Left kidney (tissue), 2 donors: ENCODE data around the gene STT3A. TPM values are rescaled to one million over a fixed set of nuclear protein-coding genes. Genes with fewer than 3 reads are reported as not detected.

Experiments
- DNase-seq: peaks from one replicate; pipeline ENCODE4 v3.0.0-alpha.2; 2013
- polyA plus RNA-seq: library from polyadenylated mRNA; unstranded; fragments of 120-200 nt; gene quantifications from one replicate; pipeline ENCODE4 v1.2.1, GENCODE V29; 2013; ENCODE audit not compliant: insufficient read length

Gene STT3A
- polyA plus RNA-seq, 1 donor: 224 TPM

DNA sequence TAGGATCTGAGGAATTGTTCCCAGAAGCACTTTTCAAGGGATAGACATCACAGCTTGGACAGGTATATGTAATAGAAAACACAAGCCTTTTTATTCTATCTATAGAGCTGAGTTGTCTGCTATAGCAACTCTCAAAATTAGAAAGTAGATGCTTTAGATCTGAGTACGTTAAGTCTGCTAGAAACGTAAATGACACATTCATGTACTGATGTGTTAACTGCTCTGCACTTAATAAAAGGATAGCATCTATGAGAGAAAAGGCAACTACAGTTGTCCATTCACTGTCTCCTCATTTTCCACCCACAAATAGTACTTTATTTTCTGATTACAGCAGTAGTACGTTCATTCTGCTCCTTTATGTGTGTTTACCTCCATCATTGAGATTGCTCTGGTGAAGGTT lies 6.0 kb upstream of the STT3A start:
- no peak for DNase-seq

DNA sequence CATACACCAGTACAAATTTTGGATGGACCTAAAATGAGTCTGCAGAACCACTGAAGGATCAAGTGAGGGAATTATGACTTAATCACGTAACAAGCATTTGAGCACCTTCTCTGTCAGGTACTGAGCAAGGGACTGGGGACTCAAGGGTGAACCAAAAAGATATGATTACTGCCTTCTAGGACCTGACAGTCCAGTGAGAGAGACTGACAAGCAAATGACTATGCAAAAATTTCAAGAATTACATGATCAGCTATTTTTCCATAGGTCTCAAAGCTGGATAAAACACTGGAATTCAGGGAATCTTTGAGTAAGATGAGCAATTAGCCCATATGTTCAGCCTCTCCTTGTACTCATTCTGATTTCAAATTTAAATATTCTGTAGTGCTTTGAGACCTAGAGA lies 5.2 kb upstream of the STT3A start:
- DNase-seq: no peak

DNA sequence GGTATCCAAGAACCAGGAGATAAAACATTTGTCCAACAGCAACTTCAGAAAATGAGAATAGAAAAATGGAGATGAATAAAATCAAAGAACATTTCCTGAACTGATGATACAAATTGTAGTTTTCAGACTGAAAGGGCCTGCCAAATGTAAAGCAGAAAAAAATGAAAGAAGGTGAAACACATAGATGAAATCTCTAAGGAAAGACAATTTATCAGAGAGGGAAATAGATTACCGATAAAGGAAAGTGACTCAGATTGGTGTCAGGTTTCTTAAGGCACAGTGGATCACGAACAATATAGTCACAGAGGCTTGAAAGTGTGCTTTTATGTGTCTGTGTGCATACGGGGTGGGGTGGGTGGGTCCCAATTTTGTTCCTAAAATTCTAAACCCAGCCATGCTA lies 4.1 kb upstream of the STT3A start:
- DNase-seq: no peak

GRCh38 chr11:125591649-125592304 lies 875 bp upstream of the STT3A start:
- DNase-seq: peak; percentile 35

DNA sequence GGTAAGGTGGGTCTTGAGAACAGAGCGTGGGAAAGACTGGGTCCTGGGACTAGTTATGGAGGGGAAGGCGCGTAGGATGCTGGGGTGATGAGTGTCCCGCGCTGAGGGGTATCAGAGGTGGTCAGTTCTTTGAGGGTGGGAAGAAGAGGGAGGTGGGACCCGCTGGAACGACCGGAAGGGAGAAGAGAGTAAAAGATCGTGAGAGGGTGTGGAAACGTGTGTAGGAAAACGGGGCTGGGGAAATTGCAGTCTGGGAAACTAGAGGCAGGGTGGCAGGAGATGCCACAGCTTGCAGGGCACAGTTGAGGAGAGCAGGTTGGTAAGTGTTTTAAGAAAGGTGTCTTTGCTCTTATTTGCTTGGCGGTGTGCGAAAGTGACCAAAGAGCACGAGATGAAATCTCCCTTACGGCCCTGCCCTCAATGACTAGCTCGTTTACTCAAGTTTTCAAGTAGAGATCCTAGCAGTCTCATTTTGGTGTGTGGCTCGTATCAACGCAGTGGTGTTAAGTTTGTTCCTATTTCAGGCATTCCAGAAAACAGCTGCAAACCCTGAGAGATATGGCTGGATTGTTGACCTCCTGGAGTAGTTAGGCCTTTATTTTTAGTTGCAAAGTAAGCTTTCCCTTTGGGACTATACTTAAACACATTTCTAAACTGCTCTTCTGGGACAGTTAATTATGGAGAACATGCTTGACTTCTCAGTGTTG lies 615 bp downstream of the STT3A start:
- DNase-seq: peak; percentile 8

DNA sequence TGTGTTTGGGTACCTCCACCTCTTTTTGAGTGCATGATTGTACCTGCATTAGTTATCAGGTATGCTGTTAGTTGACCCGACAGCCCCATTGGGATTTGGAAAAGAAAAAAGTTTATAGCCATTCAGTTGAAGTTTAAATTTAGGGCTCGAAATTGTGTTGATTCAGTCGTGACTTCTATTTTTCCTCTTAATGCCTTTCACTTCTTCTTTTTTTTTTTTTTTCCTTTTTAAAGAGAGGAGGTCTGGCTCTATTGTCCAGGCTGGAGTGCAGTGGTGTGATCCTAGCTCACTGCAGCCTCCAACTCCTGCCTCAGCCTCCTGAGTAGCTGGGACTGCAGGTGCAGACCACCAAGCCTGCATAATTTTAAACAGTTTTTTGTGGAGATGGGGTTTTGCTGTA lies 2.3 kb downstream of the STT3A start:
- DNase-seq: no peak

GRCh38 chr11:125600663-125601062 lies 8.0 kb downstream of the STT3A start:
- no peak for DNase-seq

- DNase-seq: no peak
Observed at GRCh38 chr11:125603207-125603606, 10.6 kb downstream of the STT3A start.

DNA sequence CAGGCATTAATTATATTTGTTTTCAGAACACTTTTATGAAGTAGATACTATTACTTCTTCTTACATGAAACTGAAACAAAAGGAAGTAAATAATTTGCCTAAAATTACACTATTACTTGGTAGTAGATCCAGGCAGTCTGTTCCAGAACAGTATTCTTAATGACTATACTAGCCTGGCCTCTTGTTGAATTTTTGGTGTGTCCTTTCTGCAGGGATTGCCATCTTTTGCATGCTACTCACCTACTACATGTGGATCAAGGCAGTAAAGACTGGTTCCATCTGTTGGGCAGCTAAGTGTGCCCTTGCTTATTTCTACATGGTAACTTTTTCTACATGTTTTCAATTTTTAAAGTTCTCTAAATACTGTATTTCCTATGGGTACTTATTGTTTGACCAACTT lies 12.8 kb downstream of the STT3A start:
- no peak for DNase-seq

DNA sequence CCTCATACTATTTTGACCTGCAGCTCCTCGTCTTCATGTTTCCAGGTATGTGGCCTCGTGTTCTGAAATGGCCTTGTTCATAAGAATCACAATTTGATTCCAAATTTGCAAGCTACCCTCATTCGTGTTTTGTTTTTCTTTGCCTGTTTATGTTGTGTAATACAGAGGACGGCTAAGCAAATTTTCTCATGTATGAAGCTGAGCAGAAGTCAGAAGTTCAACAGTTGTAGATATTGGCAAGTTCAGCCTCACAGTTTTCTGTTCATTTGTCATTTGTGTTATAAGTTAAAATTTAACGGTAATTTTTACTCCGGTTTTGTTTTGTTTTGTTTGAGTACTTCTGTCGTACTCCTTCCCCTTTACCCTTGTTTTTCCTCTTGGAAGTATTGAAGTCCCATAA lies 16.9 kb downstream of the STT3A start:
- DNase-seq: no peak

DNA sequence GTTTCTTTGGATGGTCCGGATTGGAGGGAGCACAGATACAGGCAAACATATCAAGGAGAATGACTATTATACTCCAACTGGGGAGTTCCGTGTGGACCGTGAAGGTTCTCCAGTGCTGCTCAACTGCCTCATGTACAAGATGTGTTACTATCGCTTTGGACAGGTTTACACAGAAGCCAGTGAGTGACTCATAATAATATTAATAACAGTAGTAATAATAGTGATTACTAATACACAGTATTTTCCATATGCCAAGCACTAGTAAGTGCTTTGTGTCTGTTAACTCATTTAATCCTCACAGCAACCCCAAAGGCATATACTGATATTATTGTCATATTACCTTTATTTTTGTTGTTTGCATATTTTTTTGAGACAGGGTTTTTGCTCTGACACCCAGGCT lies 25.7 kb downstream of the STT3A start:
- no peak for DNase-seq

DNA sequence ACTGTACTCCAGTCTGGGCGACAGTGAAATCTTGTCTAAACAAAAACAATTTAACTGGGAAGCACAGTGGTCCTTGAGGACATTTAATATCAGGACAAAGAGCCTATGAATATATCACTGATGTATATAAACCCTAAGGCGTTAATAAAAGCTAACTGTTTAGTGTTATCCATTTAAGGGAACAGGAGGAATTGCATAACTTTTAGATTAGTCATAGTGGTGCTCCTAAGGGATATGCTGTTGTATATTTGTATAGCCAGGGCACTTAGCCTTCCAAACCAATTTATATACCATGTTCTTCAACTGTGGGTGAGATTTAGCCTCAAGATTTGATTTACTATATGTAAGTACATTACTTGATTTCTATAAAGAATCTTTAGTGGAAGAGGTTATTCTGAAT lies 29.3 kb downstream of the STT3A start:
- no peak for DNase-seq

- no peak for DNase-seq
Observed at GRCh38 chr11:125623064-125623463, 30.4 kb downstream of the STT3A start.

GRCh38 chr11:125624756-125625213 lies 32.1 kb downstream of the STT3A start, which contains the start of gene CHEK1:
Gene CHEK1, plus strand, starts transcription at chr11:125625163. Its CDS starts 1,606 bp downstream, at chr11:125626769.
- no peak for DNase-seq

DNA sequence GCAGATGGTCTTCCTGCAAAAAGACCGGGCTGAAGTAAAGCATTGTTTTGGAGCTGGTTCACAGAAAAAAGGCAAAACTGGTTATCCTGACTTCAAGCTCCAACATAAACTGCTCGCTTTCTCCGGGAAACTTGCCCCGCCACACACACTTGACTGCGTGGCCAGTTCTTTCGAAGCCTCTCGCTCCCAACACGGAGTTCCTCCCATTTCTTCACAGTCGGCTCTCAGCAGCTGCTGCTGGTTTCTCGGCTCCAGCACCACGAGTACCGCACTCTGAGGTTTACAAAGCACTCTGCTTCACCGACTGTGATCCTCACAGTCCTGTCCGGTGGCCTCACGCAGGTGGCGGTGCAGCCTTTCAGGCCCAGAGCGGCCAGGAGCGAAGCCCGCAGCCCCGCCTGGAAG lies 32.6 kb downstream of the STT3A start:
- DNase-seq: no peak

- DNase-seq: peak; percentile 92
Observed at GRCh38 chr11:125625630-125626287, 33.1 kb downstream of the STT3A start.

DNA sequence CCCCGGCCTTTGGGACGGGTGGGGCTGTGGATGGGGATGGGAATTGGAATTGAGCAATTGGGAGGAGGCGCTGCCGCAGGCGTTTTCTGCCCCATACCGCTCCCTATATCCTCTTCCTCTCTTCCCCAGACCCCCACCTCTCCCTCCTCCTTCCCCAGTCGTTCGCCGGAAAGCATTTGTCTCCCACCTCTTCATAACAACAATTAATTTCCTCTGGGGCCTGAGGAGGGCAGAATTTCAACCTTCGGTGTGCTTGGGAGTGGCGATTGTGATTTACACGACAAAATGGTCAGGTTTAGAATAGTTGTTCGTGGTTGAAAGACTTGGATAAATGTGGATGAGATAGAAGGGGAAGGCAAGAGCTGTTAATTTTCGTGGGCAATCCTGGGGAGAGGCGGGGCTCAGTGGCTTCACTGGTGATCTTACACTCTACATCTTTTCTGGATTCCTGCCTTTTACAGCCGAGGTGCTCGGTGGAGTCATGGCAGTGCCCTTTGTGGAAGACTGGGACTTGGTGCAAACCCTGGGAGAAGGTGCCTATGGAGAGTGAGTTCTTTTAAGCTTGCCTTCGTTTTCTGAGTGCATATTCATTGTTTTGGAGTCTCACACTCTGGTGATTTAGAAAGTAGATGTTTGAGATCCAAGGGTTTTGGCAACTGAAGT lies 33.8 kb downstream of the STT3A start:
- peak; percentile 64 for DNase-seq

DNA sequence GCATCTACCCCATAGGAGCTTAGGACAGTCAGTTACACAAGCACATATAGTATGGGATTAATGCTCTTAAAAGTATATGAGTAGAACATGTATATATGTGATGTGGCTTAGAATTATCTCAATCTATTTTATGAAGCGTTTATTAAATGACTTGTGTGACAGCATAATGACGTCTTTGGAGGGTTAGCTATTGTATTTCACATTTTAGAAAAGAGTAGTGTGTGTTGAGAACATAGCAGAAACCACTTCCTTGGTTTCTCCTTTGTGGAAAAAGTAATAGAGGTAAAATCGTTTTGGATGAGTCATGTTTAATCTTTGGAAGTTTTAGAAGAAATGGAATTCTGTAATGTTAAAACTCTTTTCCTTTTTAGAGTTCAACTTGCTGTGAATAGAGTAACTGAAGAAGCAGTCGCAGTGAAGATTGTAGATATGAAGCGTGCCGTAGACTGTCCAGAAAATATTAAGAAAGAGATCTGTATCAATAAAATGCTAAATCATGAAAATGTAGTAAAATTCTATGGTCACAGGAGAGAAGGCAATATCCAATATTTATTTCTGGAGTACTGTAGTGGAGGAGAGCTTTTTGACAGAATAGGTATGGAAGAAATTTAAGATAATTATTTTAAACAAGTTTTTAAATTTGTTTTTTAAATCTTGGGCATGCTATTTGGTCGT lies 34.7 kb downstream of the STT3A start:
- no peak for DNase-seq

DNA sequence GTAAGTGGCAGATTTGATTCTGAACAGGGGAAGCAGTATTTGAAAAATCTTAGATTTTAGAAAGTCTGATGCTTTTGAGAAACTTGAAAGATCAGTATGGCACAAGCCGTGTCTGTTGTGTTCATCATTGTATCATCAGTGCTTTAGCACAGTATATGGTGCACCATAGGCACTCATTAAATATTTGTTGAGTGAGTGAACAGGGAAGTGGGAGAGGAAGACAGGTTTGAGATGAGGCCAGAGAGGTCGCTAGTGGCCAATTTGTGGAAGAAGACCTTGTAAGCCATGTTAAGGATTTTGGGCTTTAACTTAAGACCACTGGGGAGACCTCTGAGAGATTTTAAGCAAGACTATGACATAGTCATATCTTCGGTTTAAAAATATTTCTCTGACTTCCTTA lies 45.2 kb downstream of the STT3A start:
- no peak for DNase-seq

DNA sequence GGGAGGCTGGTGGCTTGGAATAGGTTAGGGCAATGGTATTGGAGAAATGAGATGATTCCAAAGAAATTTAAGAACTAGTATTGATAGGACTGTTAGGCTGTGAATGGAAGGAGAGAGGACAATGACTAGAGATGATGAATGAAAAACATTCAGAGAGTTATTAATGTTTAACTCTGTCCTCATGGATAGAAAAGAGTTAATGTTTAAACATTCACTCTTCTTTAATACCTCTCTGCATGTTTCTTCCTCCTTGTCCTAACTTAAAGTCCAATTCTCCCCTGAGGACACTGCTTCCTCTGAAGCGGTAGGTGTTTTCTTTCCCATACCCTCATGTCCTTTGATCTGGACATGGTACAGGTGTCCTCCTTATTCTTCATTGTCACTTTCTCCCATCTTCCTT lies 45.7 kb downstream of the STT3A start:
- DNase-seq: no peak

DNA sequence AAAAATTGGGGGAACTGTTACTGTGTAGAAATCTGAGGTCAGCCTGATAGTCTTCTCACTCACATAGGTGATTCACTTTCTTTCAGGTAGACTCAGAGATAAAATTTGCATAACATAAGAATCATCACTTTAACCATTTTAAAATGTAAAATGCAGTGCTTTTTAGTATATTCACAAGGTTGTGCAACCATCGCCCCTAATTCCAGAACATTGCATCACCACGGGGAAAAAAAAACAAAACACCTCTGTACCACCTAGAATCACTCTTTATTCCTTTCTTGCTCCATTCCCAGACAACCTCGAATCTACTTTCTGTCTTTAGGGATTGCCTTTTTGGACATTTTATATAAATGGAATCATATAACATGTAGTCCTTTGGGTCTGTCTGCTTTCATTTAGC lies 53.2 kb downstream of the STT3A start:
- no peak for DNase-seq

DNA sequence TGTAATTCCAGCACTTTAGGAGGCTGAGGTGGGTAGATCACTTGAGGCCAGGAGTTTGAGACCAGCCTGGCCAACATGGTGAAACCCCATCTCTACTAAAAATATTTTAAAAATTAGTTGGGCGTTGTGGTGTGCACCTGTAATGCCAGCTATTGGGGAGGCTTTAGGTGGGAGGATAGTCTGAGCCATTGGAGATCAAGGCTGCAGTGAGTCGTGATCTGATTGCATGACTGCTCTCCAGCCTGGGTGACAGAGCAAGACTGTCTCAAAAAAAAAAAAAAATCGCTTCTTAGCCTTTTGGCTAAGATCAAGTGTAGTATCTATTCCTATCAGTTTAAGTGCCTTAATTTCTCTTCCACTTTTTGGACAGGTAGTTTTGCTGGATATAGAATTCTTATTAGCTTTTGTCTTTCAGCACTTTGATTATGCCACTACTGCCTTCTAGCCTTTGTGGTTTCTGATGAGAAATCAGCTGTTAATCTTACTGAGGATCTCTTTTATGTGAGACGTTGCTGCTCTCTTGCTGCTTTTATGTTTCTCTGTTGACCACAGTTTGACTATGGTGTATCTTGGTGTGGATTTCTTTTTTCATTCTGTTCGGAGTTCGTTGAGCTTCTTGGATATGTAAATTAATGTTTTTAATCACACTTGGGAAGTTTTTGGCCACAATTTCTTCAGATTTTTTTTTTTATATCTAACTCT lies 57.0 kb downstream of the STT3A start:
- no peak for DNase-seq
